Smooth muscle cell (in vitro differentiated cells): ENCODE results near the gene ZNF710. TPM values are rescaled to one million over a fixed set of nuclear protein-coding genes. Genes with fewer than 3 reads are reported as not detected.

Experiments
- DNase-seq: peaks from one replicate; lab custom pipeline; 2025; ENCODE audit not compliant: unreplicated experiment; lab: John Stamatoyannopoulos, UW
- H2AFZ ChIP-seq: fragments of 200-600 bp; sonication (generic); 2 replicates; pipeline ENCODE4 v1.6.0; 2016; ENCODE audit warnings: antibody characterized with exemption, low read depth, mild to moderate bottlenecking
- H3F3A ChIP-seq: fragments of 200-600 bp; sonication (generic); 2 replicates; pipeline ENCODE4 v1.6.0; 2017; ENCODE audit warnings: antibody characterized with exemption, low read depth
- H3K27ac ChIP-seq: fragments of 200-600 bp; sonication (generic); 2 replicates; pipeline ENCODE4 v1.5.1; 2016; ENCODE audit warnings: low read depth, mild to moderate bottlenecking
- H3K27me3 ChIP-seq: fragments of 200-600 bp; sonication (generic); 2 replicates; pipeline ENCODE4 v1.6.1; 2016; ENCODE audit warnings: low read depth, mild to moderate bottlenecking
- H3K36me3 ChIP-seq: fragments of 200-600 bp; sonication (generic); 2 replicates; pipeline ENCODE4 v1.5.1; 2016; ENCODE audit warnings: low read depth
- H3K4me1 ChIP-seq: fragments of 200-600 bp; sonication (generic); 2 replicates; pipeline ENCODE4 v1.5.1; 2016; ENCODE audit warnings: low read depth
- H3K4me2 ChIP-seq: fragments of 200-600 bp; sonication (generic); 2 replicates; pipeline ENCODE4 v1.6.0; 2016; ENCODE audit warnings: mild to moderate bottlenecking
- H3K4me3 ChIP-seq: fragments of 200-600 bp; sonication (generic); 2 replicates; pipeline ENCODE4 v1.5.1; 2016; ENCODE audit warnings: mild to moderate bottlenecking
- H3K79me2 ChIP-seq: fragments of 200-600 bp; sonication (generic); 2 replicates; pipeline ENCODE4 v1.6.0; 2016; ENCODE audit warnings: low read depth, mild to moderate bottlenecking
- H3K9ac ChIP-seq: fragments of 200-600 bp; sonication (generic); 2 replicates; pipeline ENCODE4 v1.6.0; 2016; ENCODE audit warnings: low read depth
- H3K9me3 ChIP-seq: fragments of 200-600 bp; sonication (generic); replicated peaks from 2 replicates; pipeline ENCODE4 v1.5.1; 2016; ENCODE audit warnings: low read depth
- H4K20me1 ChIP-seq: fragments of 200-600 bp; sonication (generic); 2 replicates; pipeline ENCODE4 v1.6.0; 2016; ENCODE audit warnings: low read depth
- WGBS: methylation state at CpG from one replicate; pipeline ENCODE4 v1.1.7; 2016; ENCODE audit warnings: low lambda C conversion rate; 5-methylcytosine and 5-hydroxymethylcytosine counted together
- polyA plus RNA-seq: library from polyadenylated mRNA; unstranded; fragments of >200 nt; fragmentation: Nextera tagmentation; extraction: Ambion mirVana; gene quantifications from 2 replicates; pipeline ENCODE4 v1.2.1, GENCODE V29; 2016
- total RNA-seq: library from RNA; depleted of rRNA; stranded (reverse); fragments of >200 nt; gene quantifications from 2 replicates; pipeline ENCODE4 v1.2.3, GENCODE V29; 2014
- TF ChIP-seq, protein P1 (sequence below): fragments of 200-600 bp; sonication (generic); IDR thresholded peaks from 2 replicates; pipeline ENCODE4 v1.5.1; 2017; ENCODE audit warnings: borderline replicate concordance, mild to moderate bottlenecking, antibody characterized with exemption; ENCODE audit not compliant: insufficient read depth, poor library complexity, severe bottlenecking

Gene ZNF710
- total and polyA plus RNA-seq, 2 experiments from 2014 or later: 8.6 to 10.4 TPM

DNA sequence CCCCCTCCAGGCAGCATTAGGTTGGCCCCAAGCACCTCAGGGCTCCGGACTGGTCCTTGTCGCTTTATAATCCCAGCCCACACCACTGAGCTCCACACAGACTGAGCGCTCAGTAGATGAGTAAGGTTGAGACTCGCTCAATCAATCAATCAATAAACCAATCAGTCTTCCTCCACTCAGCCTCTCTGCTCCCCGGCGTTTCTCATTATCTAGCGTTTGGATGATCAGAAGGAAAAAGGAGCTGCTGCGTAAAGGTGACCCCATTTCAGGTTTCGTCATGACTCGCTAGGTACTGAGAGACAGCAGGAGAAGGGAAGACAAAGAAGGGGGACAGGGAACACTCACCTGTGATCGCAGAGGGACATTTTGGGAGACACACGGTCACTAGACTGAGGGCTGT lies 41.2 kb downstream of the ZNF710 start:
- Histone ChIP-seq H3K9me3 (no peaks in the 10 kb centered on the region), H4K20me1 (peaks cover 34% of the 10 kb centered on the region), H3K79me2 (peaks cover 20% of the 10 kb centered on the region), H3K27ac (no peak overlapping the region), H3F3A (no peaks in the 10 kb centered on the region), H3K36me3 (no peaks in the 10 kb centered on the region), H3K4me1 (peaks cover 30% of the 10 kb centered on the region), H3K27me3 (no peaks in the 10 kb centered on the region), H3K4me3 (no peak overlapping the region), H3K4me2 (no peak overlapping the region), H2AFZ (no peak overlapping the region), H3K9ac (no peak overlapping the region)
- TF ChIP-seq, protein P1, sequence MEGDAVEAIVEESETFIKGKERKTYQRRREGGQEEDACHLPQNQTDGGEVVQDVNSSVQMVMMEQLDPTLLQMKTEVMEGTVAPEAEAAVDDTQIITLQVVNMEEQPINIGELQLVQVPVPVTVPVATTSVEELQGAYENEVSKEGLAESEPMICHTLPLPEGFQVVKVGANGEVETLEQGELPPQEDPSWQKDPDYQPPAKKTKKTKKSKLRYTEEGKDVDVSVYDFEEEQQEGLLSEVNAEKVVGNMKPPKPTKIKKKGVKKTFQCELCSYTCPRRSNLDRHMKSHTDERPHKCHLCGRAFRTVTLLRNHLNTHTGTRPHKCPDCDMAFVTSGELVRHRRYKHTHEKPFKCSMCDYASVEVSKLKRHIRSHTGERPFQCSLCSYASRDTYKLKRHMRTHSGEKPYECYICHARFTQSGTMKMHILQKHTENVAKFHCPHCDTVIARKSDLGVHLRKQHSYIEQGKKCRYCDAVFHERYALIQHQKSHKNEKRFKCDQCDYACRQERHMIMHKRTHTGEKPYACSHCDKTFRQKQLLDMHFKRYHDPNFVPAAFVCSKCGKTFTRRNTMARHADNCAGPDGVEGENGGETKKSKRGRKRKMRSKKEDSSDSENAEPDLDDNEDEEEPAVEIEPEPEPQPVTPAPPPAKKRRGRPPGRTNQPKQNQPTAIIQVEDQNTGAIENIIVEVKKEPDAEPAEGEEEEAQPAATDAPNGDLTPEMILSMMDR: no peak
- WGBS: 96% methylated on average over 12 of the region's 12 CpGs
- no peak for DNase-seq

DNA sequence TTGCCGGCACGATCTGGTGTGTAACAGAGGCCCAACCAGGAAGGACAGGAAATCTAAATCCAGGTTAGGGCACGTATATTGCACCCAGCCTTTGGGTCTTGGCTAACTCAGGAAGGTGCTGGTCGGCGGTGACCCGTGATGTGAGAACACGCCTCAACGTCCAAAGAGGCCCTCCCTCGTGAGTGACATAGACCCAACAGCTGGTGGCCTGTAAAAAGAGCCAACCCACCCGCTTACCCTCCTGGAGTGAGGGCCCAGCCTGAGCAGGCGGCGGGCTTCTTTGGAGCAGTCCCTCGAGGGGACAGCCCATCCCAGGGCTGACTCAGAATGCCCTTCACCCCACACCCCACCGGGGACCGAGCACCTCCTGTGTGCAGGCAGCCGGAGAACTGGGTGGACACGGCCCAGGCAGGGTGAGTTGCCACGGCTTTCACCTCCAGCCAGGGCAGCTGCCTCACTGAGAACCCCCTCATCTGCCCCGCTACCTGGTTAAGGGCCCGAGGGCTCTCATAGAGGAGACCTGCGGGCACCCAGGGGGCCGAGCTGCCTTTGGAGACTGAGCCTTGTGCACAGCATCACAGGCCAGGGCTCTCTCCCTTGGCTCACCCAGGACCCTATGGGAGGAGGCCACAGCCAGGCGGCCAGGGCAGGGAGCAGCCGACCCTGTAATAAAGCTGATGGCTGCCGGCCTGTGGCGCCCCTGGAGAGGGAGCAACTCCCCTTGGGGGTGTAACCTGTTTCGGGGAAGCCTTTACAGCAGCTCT lies 41.8 kb downstream of the ZNF710 start:
- peaks cover 15% of the 10 kb centered on the region for H3K79me2 ChIP-seq
- DNase-seq: no peak
- TF ChIP-seq, protein P1: no peak
- H3K36me3 ChIP-seq: no peaks in the 10 kb centered on the region
- 93% methylated on average over 26 of the region's 27 CpGs for WGBS
- H3K9ac ChIP-seq: no peak overlapping the region
- H3K27ac ChIP-seq: no peak overlapping the region
- H3K27me3 ChIP-seq: no peaks in the 10 kb centered on the region
- H3K9me3 ChIP-seq: no peaks in the 10 kb centered on the region
- H3K4me1 ChIP-seq: peaks cover 26% of the 10 kb centered on the region
- no peak overlapping the region for H3K4me2 ChIP-seq
- H3K4me3 ChIP-seq: no peak overlapping the region
- no peak overlapping the region for H2AFZ ChIP-seq
- H4K20me1 ChIP-seq: peaks cover 39% of the 10 kb centered on the region
- H3F3A ChIP-seq: no peaks in the 10 kb centered on the region

DNA sequence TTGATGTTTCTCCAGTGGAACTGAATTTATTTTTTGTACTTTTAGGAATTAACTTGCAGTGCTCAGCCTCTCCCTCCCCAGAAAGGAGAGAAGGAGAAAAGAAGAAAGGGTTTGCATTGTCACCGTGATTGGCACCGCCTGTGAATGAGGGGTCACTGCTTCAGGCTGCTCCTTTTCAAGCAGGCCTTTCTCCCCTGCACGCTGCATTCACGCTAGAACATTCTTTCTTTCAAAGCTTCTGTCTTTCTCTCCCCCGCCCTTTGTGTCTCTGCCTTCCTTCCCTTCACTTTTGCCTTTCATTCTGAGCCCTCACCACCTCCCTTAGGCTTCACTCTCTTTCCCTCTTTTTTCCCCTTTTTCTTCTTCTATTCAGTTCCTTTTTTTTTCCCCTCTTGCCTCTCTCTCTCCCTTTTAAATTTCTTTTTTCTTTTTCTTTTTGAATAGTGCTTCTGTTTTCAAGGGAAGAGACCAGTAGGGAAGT lies 42.4 kb downstream of the ZNF710 start:
- no peak overlapping the region for H3K9ac ChIP-seq
- H2AFZ ChIP-seq: no peak overlapping the region
- TF ChIP-seq, protein P1: no peak
- no peaks in the 10 kb centered on the region for H3K36me3 ChIP-seq
- H3K4me3 ChIP-seq: no peak overlapping the region
- H3F3A ChIP-seq: no peaks in the 10 kb centered on the region
- peaks cover 46% of the 10 kb centered on the region for H4K20me1 ChIP-seq
- peaks cover 15% of the 10 kb centered on the region for H3K79me2 ChIP-seq
- H3K27ac ChIP-seq: no peak overlapping the region
- H3K27me3 ChIP-seq: no peaks in the 10 kb centered on the region
- WGBS: 91% methylated on average over 5 of the region's 5 CpGs
- DNase-seq: no peak
- H3K4me1 ChIP-seq: peaks cover 26% of the 10 kb centered on the region
- H3K9me3 ChIP-seq: no peaks in the 10 kb centered on the region
- H3K4me2 ChIP-seq: no peak overlapping the region

DNA sequence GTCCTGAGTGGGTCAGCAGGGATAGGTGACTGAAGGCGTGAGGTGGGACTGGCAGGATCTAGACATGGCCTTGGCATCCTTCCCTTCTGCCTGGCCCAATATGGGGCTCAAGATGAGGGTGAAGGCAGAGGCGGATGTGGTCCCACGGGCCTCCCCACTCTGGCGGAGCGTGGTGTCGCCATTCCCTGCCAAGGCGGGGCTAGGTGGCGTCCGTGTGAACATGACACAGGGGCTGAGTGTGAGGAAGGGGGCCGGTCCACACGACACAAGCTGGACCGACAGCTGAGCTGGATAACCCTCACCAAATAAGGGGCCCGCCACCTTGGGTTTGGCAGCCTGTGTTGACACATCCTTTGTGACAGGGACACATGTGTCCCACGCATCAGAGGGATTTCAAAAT lies 43.1 kb downstream of the ZNF710 start:
- no peak overlapping the region for H3K4me3 ChIP-seq
- H4K20me1 ChIP-seq: peaks cover 48% of the 10 kb centered on the region
- no peaks in the 10 kb centered on the region for H3K36me3 ChIP-seq
- peaks cover 15% of the 10 kb centered on the region for H3K79me2 ChIP-seq
- H3K9me3 ChIP-seq: no peaks in the 10 kb centered on the region
- no peak overlapping the region for H3K9ac ChIP-seq
- TF ChIP-seq, protein P1: no peak
- 97% methylated on average over 14 of the region's 14 CpGs for WGBS
- H3K27ac ChIP-seq: no peak overlapping the region
- H3K4me2 ChIP-seq: no peak overlapping the region
- no peak for DNase-seq
- H2AFZ ChIP-seq: no peak overlapping the region
- peaks cover 26% of the 10 kb centered on the region for H3K4me1 ChIP-seq
- no peaks in the 10 kb centered on the region for H3K27me3 ChIP-seq
- H3F3A ChIP-seq: no peaks in the 10 kb centered on the region
